ENCODE data around the gene UXT.
A peak's percentile ranks its signal among the peaks of the same experiment; 100 is the strongest.

The UXT gene

DNA sequence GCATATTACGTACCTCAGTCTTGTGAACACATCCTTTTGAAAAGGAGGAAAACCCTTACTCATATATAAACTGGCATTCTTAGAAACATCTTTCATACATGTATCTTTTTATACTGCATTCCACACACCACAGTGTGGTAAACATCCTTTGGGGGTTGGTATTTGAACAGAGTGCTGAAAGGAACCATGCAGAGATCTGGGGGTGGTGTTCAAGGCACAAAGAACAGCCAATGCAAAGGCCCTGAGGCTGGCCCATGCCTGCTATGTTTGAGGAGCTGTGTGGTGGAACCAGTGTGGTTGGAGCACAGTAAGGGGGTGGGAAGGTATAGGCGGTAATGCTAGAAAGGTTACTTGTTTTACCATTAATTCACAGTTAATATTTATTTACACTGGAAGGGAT is 10.6 kb downstream of the UXT start:
- DNase-seq = no peak

DNA sequence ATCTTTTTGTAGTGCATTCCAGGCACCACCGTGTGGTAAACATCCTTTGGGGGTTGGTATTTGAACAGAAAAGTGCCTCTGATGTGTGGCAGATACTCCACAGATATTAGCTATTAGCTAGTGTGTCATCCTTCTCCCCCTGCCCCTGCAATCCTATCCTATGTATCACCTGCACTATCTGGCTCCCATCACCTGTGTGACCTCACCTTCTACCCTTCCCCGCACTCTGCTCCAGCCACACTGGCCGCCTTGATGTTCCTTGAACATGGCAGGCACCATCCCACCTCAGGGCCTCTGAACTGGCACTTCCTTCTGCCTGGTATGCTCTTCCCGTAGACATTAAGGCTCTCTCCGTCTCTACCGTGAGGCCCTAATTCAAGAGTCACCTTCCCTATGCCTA is 12.3 kb downstream of the UXT start:
- DNase-seq = no peak

DNA sequence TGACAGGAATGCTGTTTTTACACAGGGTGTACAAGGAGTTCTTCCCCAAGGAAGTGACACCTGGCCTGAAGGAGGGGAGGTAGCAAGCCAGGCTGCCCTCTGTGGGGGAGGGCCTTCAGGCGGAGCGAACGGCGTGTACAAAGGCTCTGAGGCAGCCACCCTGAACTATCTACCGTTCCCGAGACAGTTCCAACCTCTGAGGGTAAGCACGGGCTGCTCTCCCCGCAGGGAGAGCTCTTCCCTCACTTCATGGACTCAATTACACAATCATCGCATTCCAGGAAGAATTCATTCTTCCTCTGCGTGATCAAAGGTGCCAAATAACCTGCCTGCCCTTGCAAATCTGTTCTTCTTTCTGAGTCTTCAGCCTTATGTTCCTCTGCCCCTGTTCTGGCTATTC is 13.4 kb downstream of the UXT start:
- DNase-seq = no peak

DNA sequence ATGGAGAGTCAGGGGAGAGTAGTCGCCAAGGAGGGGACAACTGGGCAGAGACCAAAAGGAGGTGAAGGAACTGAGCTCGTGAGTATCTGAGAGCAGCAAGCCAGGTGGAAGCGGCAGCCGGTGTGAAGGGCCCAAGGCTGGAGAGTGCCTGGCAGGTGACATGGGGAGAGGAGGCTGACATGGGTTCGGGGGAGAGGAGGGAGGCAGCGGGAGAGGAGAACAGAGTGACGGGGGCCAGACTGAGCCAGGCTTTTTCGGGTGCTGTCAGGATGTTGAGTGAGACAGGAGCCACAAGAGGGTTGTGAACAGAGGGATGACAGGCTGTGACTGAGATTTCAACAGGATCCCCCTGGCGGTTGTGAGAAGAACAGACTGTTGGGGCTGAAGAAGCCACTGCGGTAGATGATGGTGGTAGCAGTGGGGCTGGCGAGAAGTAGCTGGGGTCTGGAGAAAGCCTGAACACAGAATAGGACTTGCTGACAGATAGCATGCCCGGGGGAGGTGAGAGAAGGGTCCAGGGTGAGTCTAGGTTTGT is 14.4 kb downstream of the UXT start:
- no peak for DNase-seq

DNA sequence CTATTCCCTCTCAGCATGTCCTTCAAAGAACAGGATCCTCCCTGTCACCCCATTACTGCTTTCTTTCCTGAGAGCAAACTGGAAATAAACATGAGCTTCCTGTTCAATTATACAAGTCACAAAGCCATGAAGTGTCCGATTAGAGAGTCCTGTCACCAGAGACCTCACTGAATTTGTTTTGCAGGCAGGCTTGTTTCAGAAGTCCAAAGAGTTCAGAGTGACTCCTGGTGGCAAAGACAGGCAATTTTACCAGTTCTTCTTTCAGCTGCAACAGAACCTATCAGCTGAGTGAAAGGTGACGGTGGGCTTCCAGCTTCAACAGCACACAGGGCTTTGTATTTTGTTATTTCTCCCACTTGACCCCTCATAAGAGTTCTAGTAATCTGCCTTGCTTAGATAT is 15.1 kb downstream of the UXT start:
- DNase-seq = no peak

DNA sequence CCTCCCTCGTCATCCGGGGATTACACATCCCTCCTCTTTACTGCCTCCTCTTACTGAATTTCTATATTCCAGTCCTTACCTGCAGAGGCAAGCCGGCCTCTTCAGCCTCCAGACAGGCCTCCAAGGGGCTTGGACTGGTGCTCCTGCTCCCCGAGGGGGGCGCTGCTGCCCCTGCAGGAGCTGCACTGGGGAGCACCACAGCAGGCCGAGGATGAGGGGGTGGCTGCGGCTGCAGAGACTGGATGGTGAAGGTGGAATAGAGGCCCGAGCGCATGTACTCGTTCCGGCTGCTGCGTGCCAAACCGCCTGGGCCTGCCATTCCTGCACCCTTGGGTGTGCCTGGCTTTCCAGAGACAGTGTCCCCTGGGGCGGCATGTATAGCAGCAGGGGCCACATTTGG is 20.2 kb downstream of the UXT start:
- no peak for DNase-seq

DNA sequence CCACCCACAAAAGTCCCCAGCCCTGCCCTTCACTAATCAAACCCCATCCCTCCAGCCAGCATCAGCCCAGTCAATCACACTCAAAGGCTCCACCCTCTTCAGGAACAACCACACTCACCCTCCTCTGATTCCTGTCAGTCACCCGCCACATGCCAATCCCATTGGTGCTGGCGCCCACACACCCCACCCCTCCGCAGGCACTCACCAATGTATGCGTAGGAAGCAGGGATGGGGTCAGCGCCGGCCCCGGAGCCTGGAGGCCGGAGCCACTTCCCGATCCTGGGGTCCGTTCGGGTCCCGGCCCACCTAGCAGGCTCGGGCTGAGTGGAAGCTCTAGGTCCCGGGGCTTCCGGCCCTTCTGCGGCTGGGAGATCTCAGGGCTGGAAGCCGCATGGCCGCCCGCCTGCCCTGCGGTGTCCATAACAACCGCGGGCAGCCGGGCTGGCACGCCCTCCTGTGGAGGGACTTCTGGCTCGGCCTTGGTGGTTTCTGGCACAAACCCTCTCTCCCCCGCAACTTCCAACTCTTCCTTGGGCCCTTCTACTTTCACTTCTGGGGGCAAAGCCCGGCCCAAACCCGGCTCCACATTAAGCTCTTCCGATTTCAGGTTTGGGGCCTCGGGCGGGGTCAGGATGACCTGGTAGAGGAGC is 21.3 kb downstream of the UXT start:
- no peak for DNase-seq

DNA sequence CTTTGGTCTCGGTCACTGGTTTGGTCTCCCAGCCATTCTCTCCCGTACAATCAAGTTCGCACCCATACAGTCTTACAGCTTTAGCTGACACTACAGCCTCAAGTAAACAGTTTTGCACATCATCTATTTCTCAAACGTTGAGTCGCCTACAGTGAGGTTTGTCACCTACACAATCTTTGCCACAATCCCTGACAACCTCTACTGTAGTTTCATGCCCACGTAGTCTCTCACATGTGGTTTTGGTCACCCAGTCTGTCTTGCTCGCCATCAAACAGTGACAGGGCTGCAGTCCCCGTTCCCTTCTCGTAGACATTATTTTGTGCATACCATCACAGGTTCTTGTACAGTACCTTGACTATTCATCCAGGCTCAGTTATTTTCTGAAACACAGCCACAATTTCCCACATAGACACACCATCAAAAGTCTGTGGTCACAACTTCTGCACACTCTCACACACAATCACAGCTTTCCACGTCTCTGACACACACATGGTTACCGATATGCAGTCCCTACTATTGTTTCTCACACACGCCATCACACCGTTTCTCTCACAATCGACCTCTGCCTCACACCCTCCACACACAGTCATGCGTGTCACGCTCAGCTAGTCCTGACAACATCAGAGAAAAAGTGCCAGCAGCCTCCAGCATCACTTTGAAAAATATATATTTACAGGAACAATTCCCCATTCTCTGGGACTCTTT is 24.0 kb downstream of the UXT start:
- no peak for DNase-seq

DNA sequence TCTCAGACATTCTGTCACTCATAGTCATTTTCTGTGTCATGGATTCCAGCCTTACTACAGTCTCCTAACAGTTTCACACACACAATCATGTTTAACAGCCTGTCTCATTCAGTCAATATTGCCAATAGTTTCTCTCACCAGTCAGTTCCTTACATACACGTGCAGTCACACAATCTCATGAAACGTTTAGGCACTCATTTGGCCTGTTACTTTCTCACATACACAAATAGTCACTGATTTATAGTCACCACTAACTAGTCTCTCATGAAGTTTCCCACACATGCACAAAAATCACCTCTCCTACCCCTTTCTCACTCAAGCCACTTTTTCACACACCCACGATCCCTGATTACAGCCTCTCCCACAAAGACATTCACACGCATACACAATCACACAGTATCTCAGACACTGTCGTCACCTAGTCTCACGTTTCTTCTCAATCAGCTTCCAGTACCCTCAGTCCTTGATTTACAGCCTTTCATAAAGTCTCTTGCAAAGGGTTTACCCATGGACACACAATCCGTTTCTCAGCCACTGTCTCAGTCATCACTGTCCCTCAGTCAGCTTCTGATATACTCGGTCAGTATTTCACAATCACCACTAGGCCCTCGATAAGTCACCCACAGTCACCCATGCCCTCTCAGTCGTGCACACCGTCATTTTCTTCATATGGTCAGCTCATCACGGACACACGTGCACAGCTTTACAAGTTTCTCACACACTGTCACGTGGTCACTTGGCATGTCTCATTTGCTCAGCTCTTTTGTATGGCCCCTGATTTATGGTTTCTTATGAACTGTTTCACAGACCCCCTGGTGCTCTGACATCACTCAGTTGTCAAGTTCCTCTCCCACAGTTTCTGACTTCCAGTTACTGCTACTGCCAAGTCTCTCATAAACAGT is 25.0 kb downstream of the UXT start:
- no peak for DNase-seq

DNA sequence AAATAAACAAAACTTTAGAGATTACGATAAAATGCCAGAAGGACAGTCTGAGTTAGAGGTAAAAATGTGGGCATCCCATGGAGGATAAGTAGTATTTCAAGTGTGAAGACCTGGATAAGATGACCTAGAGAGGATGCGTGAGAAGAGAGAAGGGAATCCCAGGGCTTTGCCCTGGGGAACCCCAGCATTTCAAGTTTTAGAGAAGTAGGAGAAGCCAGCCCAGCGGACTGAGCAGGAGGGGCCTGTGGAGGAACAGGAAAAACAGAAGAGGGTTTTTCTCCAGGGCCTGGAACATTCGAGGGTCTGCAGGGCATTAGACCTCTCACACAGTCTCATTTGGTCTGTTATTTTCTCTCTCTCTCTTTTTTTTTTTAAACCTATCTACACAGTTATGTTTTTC is 26.3 kb downstream of the UXT start:
- DNase-seq = no peak

DNA sequence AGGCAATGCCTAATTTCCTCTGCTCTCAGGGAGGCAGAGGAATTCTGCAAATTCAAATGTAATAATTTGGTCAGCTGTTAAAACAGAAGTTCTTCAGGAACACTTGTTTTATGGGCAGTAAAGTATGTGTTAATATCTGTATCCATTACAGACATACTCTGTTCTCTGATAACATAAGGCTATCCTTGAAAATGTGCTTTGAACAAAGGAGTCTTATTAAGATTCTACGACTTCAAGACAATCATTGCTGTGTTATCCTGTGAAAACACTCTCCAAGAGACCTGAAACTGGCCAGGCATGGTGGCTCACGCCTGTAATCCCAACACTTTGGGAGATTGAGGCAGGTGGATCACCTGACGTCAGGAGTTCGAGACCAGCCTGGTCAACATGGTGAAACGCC is 27.3 kb downstream of the UXT start:
- no peak for DNase-seq

DNA sequence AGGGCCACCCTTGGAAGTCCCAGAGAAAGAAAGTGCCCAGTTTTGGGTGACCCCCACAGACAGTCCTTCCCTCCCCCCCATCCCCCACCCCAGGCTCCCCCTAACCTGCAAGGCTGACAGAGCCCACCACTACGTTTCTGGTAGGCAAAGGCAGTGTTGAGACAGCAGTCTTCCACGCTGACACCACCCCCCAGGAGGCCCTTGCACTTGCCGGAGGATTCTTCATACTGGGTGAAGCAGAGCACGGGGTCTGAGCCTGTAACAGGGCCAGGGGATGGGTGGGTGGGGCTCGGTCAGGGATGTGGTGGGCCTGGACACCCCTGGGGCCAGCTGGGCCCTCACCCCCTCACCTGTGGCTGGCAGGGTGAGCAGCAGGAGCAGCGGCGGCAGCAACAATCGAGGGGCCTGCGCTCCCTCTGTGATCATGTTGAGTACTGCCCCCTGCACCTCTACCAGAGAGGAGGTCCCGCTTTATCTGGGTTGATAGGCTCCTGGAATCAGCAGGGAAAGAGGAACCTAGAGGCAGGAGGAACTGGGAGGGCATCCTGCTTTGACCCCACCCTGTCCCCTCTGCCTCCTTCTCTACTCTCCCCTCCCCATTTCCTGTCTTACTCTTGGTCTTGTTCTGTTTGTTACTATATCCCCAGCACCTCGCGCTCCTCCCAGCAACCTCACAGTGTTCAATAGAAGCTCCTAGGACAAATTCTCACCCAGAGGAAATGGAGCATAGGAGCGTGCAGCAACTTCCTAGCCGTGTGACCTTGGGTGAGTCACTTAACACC is 29.4 kb downstream of the UXT start, which contains the start of gene CFP:
TSS of gene CFP (minus strand) at position 512 of the 782 bp plus-strand sequence. CDS start at position 426, 86 bp downstream.
- no peak for DNase-seq

DNA sequence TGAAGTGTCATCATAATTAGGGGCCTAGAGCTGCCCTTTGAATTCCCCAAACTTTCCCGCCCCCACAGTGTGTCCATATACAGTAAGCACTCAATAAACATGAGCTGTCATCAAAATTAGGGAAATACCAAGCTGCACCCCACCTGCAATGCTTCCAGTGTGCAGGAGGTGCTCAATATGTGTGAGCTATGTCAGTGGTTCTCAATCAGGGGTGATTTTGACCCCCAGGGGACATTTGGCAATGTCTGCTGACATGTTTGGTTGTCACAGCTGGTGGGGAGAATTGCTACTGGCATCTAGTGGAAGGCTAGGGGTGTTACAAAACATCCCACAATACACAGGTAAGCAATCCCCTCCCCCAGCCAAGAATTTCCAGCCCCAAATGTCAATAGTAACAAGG is 30.0 kb downstream of the UXT start:
- no peak for DNase-seq

DNA sequence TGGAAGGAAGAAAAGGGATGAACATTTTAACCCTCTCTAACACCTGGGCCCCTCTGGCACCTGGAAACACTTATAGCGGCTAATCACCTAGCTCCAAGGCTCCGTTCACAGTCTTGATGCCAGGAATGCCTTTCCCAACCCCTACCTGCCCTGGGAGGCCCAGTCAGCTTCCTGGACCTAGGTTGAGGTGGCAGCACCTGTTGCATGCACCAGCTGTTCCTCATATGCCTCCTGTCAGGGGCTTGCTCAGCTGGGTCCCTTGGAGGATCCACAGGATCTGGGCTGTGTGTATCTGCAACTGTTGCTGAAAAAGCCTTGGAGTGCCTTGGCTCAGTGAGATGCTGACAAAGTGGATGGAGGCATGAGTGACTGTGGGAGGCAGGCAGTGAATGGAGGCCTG is 33.6 kb downstream of the UXT start:
- DNase-seq = no peak

DNA sequence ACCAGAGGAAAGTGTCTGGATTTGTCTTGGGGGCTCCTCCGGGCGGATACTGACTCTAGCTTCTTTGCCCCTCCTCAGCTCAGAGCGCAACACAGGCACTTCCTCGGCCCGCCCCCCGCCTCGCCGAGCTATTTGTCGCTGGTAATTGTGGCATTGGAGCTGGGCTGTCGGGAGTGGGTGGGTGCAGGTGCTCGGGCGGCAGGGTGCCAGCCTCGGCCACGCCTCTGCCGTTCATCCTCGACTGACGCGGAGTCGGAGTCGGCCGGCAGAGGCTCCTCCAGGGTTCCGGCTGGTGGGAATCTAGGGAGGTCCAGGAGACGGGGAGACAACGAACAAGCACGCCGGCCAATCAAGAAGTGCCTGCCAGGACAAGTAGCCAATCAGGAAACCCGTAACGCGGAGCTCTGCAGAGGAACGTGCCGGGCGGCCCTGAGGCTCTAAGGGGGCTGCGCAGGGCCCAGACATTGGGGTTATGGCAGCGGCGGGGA is 35.4 kb downstream of the UXT start:
- peak; percentile 84 for DNase-seq

DNA sequence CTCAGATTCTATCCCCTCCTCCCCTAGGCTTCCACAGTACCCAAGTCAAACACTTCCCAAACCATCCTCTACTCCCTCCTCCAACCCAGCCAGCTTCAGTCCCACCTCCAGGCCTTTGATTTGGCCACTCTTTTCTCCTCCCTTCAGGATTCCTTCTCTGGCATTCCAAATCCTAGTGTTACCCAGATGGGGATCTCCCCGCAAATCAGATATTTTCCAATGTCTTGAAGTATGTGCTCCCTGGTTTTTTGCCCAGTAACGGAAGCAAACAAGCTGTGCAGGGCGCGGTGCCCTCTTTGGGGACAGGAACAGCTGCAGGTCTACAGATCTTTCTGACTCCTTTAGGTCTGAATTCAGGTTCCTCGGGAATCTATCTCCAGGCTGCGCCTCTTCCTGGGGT is 37.1 kb downstream of the UXT start:
- DNase-seq = no peak

DNA sequence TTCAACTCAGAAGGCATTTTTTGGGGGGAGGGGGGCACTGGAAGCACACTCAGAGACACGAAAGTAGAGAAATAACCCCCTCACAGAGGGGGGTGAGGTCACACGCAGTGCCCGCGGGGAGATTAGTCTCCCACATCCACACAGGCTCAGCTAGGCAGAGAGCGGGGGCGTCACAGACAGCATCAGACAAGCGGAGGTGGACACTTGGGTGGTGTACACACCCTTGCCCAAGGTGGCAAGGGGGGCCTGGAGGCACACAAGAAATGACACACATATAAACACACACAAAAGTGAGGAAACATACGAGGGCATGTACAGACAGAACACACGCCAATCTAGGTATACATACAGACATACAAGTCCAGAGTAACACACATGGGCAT is 38.7 kb downstream of the UXT start:
- DNase-seq = no peak

DNA sequence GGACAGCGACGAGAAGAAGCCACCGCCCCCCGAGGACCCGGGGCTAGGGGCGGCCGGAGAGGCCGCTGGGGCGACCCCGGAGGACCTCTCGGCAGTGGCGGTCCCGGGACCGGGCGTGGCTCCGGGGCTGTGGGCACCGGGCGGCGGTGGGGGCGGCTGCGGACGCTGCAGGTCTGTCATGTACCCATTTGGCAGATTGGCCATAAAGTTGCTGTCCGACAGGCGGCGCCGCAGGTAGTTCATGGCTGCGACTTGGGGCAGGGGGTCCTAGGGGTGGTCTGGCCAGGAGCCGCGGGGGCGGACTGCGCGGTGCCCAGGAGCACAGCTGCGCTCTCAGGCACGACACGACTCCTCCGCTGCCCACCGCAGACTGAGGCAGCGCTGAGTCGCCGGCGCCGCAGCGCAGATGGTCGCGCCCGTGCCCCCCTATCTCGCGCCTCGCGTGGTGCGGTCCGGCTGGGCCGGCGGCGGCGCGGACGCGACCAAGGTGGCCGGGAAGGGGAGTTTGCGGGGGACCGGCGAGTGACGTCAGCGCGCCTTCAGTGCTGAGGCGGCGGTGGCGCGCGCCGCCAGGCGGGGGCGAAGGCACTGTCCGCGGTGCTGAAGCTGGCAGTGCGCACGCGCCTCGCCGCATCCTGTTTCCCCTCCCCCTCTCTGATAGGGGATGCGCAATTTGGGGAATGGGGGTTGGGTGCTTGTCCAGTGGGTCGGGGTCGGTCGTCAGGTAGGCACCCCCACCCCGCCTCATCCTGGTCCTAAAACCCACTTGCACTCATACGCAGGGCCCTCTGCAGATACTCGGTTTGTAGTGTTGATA is 39.3 kb downstream of the UXT start, which contains the start of gene SYN1:
TSS of gene SYN1 (minus strand) at position 372 of the 817 bp plus-strand sequence. CDS start at position 243, 129 bp downstream.
- peak; percentile 68 for DNase-seq

DNA sequence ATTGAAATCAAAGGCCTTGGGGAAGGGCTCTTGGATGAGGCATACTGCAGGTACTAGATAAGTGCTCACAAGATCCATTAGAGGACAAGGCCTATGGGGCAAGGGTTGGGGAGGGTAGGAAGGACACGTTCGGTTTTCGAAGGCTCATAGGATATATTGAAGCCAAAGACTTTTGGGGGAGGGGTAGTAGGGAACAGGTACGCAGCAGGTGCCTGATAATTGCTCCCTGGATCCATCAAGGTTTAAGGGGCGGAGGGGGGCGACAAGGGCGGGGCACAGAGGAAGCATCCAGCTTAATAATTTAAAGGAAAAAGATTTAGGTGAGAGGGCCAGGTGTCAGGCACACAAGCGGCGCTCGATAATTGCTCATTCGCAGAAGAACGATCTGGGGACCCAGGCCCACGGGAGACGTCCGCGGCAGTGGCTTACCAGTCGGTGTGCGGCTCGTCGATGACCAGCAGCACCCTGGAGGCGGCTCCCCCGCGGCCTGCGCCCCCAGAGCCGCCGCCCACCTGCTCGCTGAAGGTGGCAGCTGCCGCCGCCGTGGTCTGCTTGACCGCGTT is 40.0 kb downstream of the UXT start:
- DNase-seq = no peak

DNA sequence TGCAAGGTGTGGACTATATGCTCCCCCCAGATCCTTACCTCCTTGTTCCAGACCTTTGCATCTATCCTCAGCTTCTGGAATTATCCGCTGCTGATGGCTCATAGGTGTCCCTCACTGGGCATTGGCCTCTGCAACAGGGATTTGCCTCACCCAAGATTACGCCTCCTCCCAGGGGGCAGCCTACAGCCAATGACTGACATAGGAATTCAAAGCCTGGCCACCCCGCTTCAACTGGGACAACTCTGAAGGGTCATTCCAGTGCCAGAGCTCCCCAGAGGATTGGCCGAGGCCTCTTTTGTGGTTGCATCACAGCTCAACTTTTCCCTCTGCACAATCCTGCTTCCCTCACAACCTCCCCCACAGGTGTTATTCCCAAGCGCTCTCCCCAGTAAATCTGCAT is 44.4 kb downstream of the UXT start:
- DNase-seq = no peak

DNA sequence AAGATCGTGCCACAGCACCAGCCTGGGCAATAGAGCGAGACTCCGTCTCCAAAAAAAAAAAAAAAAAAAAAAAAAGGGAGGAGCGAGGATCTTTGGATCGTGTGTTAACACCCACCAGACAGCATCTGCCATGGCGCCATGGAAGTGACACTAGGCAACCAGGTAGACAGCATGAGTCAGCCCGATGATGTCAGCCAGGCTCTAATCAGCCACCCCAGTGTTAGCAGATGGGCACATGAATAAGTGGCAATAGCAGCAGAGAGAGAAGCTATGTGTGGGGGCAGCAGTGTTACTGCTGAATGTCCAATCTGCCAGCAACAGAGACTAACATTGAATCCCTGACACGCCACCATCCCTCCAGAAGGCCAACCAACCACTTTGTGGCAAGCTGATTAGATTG is 45.9 kb downstream of the UXT start:
- DNase-seq = no peak
